ENCODE data around the gene TMEM30B.
A peak's percentile ranks its signal among the peaks of the same experiment; 100 is the strongest.
"Not testable (repeated sequence)": the region's sequence is repeated elsewhere in the genome, so short reads cannot be mapped to it uniquely, and the experiment has no call there.

The TMEM30B gene

GRCh38 chr14:61321385-61322010, 40.4 kb upstream of the TMEM30B start, which contains the start of gene PRKCH:
TSS of gene PRKCH (plus strand) at chr14:61321579. CDS start at chr14:61322102, 523 bp downstream.
- H3K36me3 ChIP-seq (ENCODE audit: control insufficient read depth, insufficient read depth, low read length) = no peaks in the 10 kb centered on the region
- peak within 1 kb of the TSS; percentile 72 for H3K4me3 ChIP-seq (ENCODE audit: low read depth, low read length)
- peak within 1 kb of the TSS; percentile 28 for H3K9ac ChIP-seq (ENCODE audit: low read depth, low read length)
- no peaks in the 10 kb centered on the region for H3K9me3 ChIP-seq (ENCODE audit: control insufficient read depth, insufficient read depth, low read length)
- H3K4me1 ChIP-seq (ENCODE audit: control insufficient read depth, insufficient read depth, low read length) = peaks cover 10% of the 10 kb centered on the region
- H3K27me3 ChIP-seq (ENCODE audit: control insufficient read depth, insufficient read depth, low read length) = peaks cover 37% of the 10 kb centered on the region

DNA sequence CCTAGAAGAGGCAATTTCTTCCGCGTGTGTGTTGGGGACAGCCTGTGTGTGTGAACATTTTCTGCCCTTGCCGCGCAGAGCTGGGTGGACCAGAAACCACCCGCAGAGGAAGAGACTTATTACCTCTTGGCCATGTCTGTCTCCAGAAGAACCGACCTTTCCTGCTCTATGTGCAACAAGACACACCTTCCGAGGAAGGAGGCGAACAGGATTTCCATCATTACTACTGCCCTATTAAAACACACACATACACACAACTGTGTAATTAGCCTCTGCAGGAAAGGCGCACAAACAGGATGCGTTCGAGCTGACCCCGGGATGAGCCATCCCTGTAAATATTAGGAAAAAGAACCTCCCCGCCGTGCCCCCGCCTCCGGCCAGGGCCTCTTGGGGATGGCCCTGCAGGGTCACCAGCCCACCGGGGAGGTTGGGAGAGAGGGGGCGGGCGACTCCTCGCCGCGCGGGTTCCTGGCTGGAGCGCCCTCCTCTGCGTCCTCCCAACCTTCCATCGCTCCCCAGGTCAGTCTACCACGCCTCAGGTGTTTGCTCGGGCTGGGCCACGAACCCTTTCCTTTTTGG, 39.8 kb upstream of the TMEM30B start:
- no peaks in the 10 kb centered on the region for H3K36me3 ChIP-seq (ENCODE audit: control insufficient read depth, insufficient read depth, low read length)
- no peak overlapping the region for H3K9ac ChIP-seq (ENCODE audit: low read depth, low read length)
- peaks cover 37% of the 10 kb centered on the region for H3K27me3 ChIP-seq (ENCODE audit: control insufficient read depth, insufficient read depth, low read length)
- H3K9me3 ChIP-seq (ENCODE audit: control insufficient read depth, insufficient read depth, low read length) = no peaks in the 10 kb centered on the region
- peaks cover 10% of the 10 kb centered on the region for H3K4me1 ChIP-seq (ENCODE audit: control insufficient read depth, insufficient read depth, low read length)
- peak overlapping the region; percentile 72 for H3K4me3 ChIP-seq (ENCODE audit: low read depth, low read length)

DNA sequence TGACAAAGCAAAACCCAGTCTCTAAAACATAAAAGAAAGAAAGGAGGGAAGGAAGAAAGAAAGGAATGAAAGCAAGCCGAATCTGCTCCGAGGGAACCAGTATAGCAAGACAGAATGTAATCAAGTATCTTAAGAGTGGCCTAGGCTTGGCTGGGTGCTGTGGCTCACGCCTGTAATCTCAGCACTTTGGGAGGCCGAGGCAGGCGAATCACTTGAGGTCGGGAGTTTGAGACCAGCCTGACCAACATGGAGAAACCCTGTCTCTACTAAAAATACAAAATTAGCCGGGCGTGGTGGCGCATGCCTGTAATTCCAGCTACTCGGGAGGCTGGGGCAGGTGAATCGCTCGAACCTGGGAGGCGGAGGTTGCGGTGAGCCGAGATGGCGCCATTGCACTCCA, 39.0 kb upstream of the TMEM30B start:
- peaks cover 37% of the 10 kb centered on the region for H3K27me3 ChIP-seq (ENCODE audit: control insufficient read depth, insufficient read depth, low read length)
- H3K9me3 ChIP-seq (ENCODE audit: control insufficient read depth, insufficient read depth, low read length); H3K4me3 ChIP-seq (ENCODE audit: low read depth, low read length); H3K4me1 ChIP-seq (ENCODE audit: control insufficient read depth, insufficient read depth, low read length); H3K9ac ChIP-seq (ENCODE audit: low read depth, low read length); H3K36me3 ChIP-seq (ENCODE audit: control insufficient read depth, insufficient read depth, low read length): not testable (repeated sequence)

DNA sequence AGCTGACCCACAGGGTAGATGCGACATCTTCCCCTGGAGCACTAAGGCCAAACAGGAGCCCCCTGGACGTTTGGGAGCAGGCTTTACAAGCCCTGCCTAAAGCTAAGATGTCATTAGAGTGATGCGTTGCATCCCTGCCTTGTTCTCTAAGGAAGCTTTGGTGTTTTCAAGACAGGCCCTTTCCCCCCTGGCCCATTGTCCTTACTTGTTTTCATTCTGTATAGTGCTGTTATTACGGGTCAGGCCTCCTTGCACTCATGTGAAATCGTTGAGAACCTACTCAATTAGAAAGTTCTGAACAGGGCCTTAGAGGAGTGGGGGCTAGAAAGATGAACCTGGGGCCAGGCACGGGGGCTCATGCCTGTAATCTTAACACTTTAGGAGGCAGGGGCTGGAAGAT, 38.6 kb upstream of the TMEM30B start:
- peaks cover 10% of the 10 kb centered on the region for H3K4me1 ChIP-seq (ENCODE audit: control insufficient read depth, insufficient read depth, low read length)
- H3K36me3 ChIP-seq (ENCODE audit: control insufficient read depth, insufficient read depth, low read length) = no peaks in the 10 kb centered on the region
- H3K4me3 ChIP-seq (ENCODE audit: low read depth, low read length) = no peak overlapping the region
- H3K9me3 ChIP-seq (ENCODE audit: control insufficient read depth, insufficient read depth, low read length) = no peaks in the 10 kb centered on the region
- H3K9ac ChIP-seq (ENCODE audit: low read depth, low read length) = no peak overlapping the region
- H3K27me3 ChIP-seq (ENCODE audit: control insufficient read depth, insufficient read depth, low read length) = peaks cover 37% of the 10 kb centered on the region

GRCh38 chr14:61319086-61319485, 37.9 kb upstream of the TMEM30B start:
- Histone ChIP-seq H3K27me3 (ENCODE audit: control insufficient read depth, insufficient read depth, low read length) (peaks cover 36% of the 10 kb centered on the region), H3K36me3 (ENCODE audit: control insufficient read depth, insufficient read depth, low read length) (no peaks in the 10 kb centered on the region), H3K9ac (ENCODE audit: low read depth, low read length) (no peak overlapping the region), H3K4me1 (ENCODE audit: control insufficient read depth, insufficient read depth, low read length) (peaks cover 10% of the 10 kb centered on the region), H3K9me3 (ENCODE audit: control insufficient read depth, insufficient read depth, low read length) (no peaks in the 10 kb centered on the region), H3K4me3 (ENCODE audit: low read depth, low read length) (no peak overlapping the region)

- Histone ChIP-seq H3K4me3 (ENCODE audit: low read depth, low read length) (no peak overlapping the region), H3K9ac (ENCODE audit: low read depth, low read length) (no peak overlapping the region), H3K36me3 (ENCODE audit: control insufficient read depth, insufficient read depth, low read length) (no peaks in the 10 kb centered on the region), H3K4me1 (ENCODE audit: control insufficient read depth, insufficient read depth, low read length) (no peaks in the 10 kb centered on the region), H3K9me3 (ENCODE audit: control insufficient read depth, insufficient read depth, low read length) (no peaks in the 10 kb centered on the region), H3K27me3 (ENCODE audit: control insufficient read depth, insufficient read depth, low read length) (peaks cover 7% of the 10 kb centered on the region)
These were observed 34.2 kb upstream of the TMEM30B start for GRCh38 chr14:61315313-61315712.

DNA sequence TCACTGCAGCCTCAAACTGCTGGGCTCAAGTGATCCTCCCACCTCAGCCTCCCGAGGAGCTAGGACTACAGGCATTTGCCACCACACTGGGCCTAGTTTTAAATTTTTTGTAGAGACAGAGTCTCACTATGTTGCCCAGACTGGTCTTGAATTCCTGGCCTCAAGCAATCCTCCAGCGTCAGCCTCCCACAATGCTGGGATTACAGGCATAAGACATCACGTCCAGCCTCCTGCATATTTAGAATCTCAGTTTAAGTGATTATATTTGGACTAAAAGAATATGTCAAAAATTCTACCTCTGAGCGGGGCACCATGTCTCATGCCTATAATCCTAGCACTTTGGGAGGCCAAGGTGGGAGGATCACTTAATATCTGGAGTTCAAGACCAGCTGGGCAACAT, 27.6 kb upstream of the TMEM30B start:
- not testable (repeated sequence) for H3K9me3 ChIP-seq (ENCODE audit: control insufficient read depth, insufficient read depth, low read length); H3K27me3 ChIP-seq (ENCODE audit: control insufficient read depth, insufficient read depth, low read length); H3K36me3 ChIP-seq (ENCODE audit: control insufficient read depth, insufficient read depth, low read length); H3K4me1 ChIP-seq (ENCODE audit: control insufficient read depth, insufficient read depth, low read length); H3K4me3 ChIP-seq (ENCODE audit: low read depth, low read length); H3K9ac ChIP-seq (ENCODE audit: low read depth, low read length)

- no peaks in the 10 kb centered on the region for H3K9me3 ChIP-seq (ENCODE audit: control insufficient read depth, insufficient read depth, low read length)
- no peaks in the 10 kb centered on the region for H3K27me3 ChIP-seq (ENCODE audit: control insufficient read depth, insufficient read depth, low read length)
- H3K4me1 ChIP-seq (ENCODE audit: control insufficient read depth, insufficient read depth, low read length) = no peaks in the 10 kb centered on the region
- no peaks in the 10 kb centered on the region for H3K36me3 ChIP-seq (ENCODE audit: control insufficient read depth, insufficient read depth, low read length)
- no peak overlapping the region for H3K4me3 ChIP-seq (ENCODE audit: low read depth, low read length)
- H3K9ac ChIP-seq (ENCODE audit: low read depth, low read length) = no peak overlapping the region
These were observed 27.1 kb upstream of the TMEM30B start for GRCh38 chr14:61308198-61308597.

DNA sequence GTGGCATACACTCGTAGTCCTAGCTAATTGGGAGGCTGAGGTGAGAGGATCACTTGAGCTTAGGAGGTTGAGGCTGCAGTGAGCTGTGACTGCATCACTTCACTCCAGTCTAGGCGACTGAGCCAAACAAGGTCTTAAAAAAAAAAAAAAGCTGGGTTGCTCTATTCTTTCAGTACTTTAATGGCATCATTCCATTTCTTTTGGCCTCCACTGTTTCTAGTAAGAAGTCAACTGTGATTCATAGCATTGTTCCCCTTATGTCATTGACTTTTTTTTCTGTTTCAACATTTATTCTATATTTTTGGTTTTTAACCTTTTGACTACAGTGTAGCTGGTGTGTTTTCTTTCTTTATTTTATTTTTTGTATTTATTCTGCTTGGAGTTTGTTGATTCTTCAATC, 23.6 kb upstream of the TMEM30B start:
- H3K4me3 ChIP-seq (ENCODE audit: low read depth, low read length) = no peak overlapping the region
- H3K9me3 ChIP-seq (ENCODE audit: control insufficient read depth, insufficient read depth, low read length) = no peaks in the 10 kb centered on the region
- no peaks in the 10 kb centered on the region for H3K27me3 ChIP-seq (ENCODE audit: control insufficient read depth, insufficient read depth, low read length)
- peaks cover 3% of the 10 kb centered on the region for H3K4me1 ChIP-seq (ENCODE audit: control insufficient read depth, insufficient read depth, low read length)
- H3K9ac ChIP-seq (ENCODE audit: low read depth, low read length) = no peak overlapping the region
- H3K36me3 ChIP-seq (ENCODE audit: control insufficient read depth, insufficient read depth, low read length) = no peaks in the 10 kb centered on the region

DNA sequence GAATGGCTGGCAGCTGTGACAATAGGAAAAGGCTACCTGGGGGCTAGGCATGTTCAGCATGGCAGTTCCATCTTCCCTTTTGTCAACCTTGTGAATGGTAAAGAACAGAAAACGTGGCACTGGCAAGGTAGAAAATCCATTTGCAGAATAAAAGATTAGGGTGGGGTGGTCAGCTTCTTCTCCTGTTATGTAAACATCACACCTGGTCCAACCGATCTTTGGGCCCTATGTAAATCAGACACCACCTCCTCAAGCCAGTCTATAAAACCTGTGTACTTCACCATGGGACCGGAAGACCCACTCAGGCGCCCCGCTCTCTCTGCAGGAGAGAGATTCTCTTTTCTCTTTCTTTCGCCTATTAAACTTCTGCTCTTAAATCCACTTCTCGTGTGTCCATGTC, 19.6 kb upstream of the TMEM30B start:
- no peaks in the 10 kb centered on the region for H3K36me3 ChIP-seq (ENCODE audit: control insufficient read depth, insufficient read depth, low read length)
- H3K9ac ChIP-seq (ENCODE audit: low read depth, low read length) = no peak overlapping the region
- H3K4me3 ChIP-seq (ENCODE audit: low read depth, low read length) = no peak overlapping the region

GRCh38 chr14:61300209-61300608, 19.1 kb upstream of the TMEM30B start:
- no peaks in the 10 kb centered on the region for H3K9me3 ChIP-seq (ENCODE audit: control insufficient read depth, insufficient read depth, low read length)
- H3K36me3 ChIP-seq (ENCODE audit: control insufficient read depth, insufficient read depth, low read length) = no peaks in the 10 kb centered on the region
- no peaks in the 10 kb centered on the region for H3K27me3 ChIP-seq (ENCODE audit: control insufficient read depth, insufficient read depth, low read length)
- H3K4me3 ChIP-seq (ENCODE audit: low read depth, low read length) = no peak overlapping the region
- peaks cover 12% of the 10 kb centered on the region for H3K4me1 ChIP-seq (ENCODE audit: control insufficient read depth, insufficient read depth, low read length)
- no peak overlapping the region for H3K9ac ChIP-seq (ENCODE audit: low read depth, low read length)

More for the DNA sequence above, 19.6 kb upstream of the TMEM30B start:
- H3K9me3 ChIP-seq (ENCODE audit: control insufficient read depth, insufficient read depth, low read length) = no peaks in the 10 kb centered on the region
- H3K27me3 ChIP-seq (ENCODE audit: control insufficient read depth, insufficient read depth, low read length) = no peaks in the 10 kb centered on the region
- peaks cover 12% of the 10 kb centered on the region for H3K4me1 ChIP-seq (ENCODE audit: control insufficient read depth, insufficient read depth, low read length)

DNA sequence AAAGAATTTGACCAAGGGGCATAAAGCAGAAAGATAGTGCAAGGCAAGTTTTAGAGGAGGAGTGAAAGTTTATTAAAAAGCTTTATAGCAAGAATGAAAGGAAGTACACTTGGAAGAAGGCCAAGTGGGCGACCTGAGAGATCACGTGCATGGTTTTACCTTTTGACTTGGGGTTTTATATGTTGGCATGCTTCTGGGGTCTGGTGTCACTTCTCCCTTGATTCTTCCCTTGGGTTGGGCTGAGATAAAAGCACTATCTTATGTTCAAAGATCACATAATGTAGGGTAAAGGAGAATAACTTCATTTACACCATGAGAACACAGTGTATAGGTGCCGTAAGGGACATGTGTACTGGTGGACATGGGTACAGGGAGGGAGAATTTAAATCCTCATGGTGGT, 17.7 kb upstream of the TMEM30B start:
- Histone ChIP-seq H3K4me3 (ENCODE audit: low read depth, low read length) (no peak overlapping the region), H3K4me1 (ENCODE audit: control insufficient read depth, insufficient read depth, low read length) (peaks cover 12% of the 10 kb centered on the region), H3K36me3 (ENCODE audit: control insufficient read depth, insufficient read depth, low read length) (no peaks in the 10 kb centered on the region), H3K9ac (ENCODE audit: low read depth, low read length) (no peak overlapping the region), H3K27me3 (ENCODE audit: control insufficient read depth, insufficient read depth, low read length) (no peaks in the 10 kb centered on the region), H3K9me3 (ENCODE audit: control insufficient read depth, insufficient read depth, low read length) (no peaks in the 10 kb centered on the region)

Data from iPS-15b (cell line).